Loucy (cell line): ENCODE measurements around the gene SETBP1.
A peak's percentile ranks its signal among the peaks of the same experiment; 100 is the strongest.

Experiments used
- H2AFZ ChIP-seq: fragments of 200-600 bp; sonication (generic); 2 replicates; pipeline ENCODE4 v1.6.0; 2016; ENCODE audit warnings: antibody characterized with exemption, mild to moderate bottlenecking, low read length, moderate library complexity
- H3F3A ChIP-seq: fragments of 200-600 bp; 2 replicates; pipeline ENCODE4 v1.6.0; 2016; ENCODE audit warnings: antibody characterized with exemption, low read depth, mild to moderate bottlenecking
- H3K27me3 ChIP-seq: fragments of 200-600 bp; sonication (generic); 2 replicates; pipeline ENCODE4 v1.6.1; 2014; ENCODE audit warnings: low read length, mild to moderate bottlenecking; ENCODE audit not compliant: insufficient read depth, poor library complexity, severe bottlenecking
- H3K36me3 ChIP-seq: fragments of 200-600 bp; sonication (generic); 2 replicates; pipeline ENCODE4 v1.6.1; 2016; ENCODE audit warnings: low read length; ENCODE audit not compliant: insufficient read depth
- H3K4me1 ChIP-seq: fragments of 200-600 bp; sonication (generic); 2 replicates; pipeline ENCODE4 v1.5.1; 2014; ENCODE audit warnings: low read length, mild to moderate bottlenecking; ENCODE audit not compliant: insufficient read depth, poor library complexity, severe bottlenecking
- H3K4me2 ChIP-seq: fragments of 200-600 bp; sonication (generic); 2 replicates; pipeline ENCODE4 v1.6.0; 2014; ENCODE audit warnings: antibody characterized with exemption, low read length, low read depth, mild to moderate bottlenecking; ENCODE audit not compliant: poor library complexity, severe bottlenecking
- H3K4me3 ChIP-seq: fragments of 200-600 bp; sonication (generic); 2 replicates; pipeline ENCODE4 v1.5.1; 2014; ENCODE audit warnings: low read length, mild to moderate bottlenecking, mixed read lengths; ENCODE audit not compliant: poor library complexity, severe bottlenecking
- H3K79me2 ChIP-seq: fragments of 200-600 bp; sonication (generic); 2 replicates; pipeline ENCODE4 v1.6.1; 2014; ENCODE audit warnings: low read length; ENCODE audit not compliant: insufficient read depth
- H3K9ac ChIP-seq: fragments of 200-600 bp; sonication (generic); 2 replicates; pipeline ENCODE4 v1.6.0; 2014; ENCODE audit warnings: mild to moderate bottlenecking, low read depth, low read length, moderate library complexity; ENCODE audit not compliant: poor library complexity, severe bottlenecking
- H3K9me2 ChIP-seq: fragments of 200-600 bp; sonication (generic); replicated peaks from 2 replicates; pipeline ENCODE4 v1.6.1; 2016; ENCODE audit warnings: low read depth, low read length, mixed read lengths
- H3K9me3 ChIP-seq: fragments of 200-600 bp; sonication (generic); 2 replicates; pipeline ENCODE4 v1.6.1; 2014; ENCODE audit warnings: mild to moderate bottlenecking, antibody characterized with exemption, low read length, low read depth; ENCODE audit not compliant: insufficient read depth
- H4K20me1 ChIP-seq: fragments of 200-600 bp; sonication (generic); 2 replicates; pipeline ENCODE4 v1.6.0; 2014; ENCODE audit warnings: antibody characterized with exemption, low read length, mild to moderate bottlenecking; ENCODE audit not compliant: insufficient read depth, poor library complexity, severe bottlenecking
- EZH2phosphoT487 ChIP-seq: fragments of 200-600 bp; IDR thresholded peaks from 2 replicates; pipeline ENCODE4 v1.6.1; 2018; ENCODE audit warnings: antibody characterized with exemption, mild to moderate bottlenecking, moderate library complexity, borderline replicate concordance
- TF ChIP-seq, protein P1 (sequence below): fragments of 200-600 bp; sonication (generic); conservative IDR thresholded peaks from 2 replicates; pipeline ENCODE4 v1.5.1; 2014; ENCODE audit warnings: mild to moderate bottlenecking, antibody characterized with exemption, low read length

SETBP1 gene

DNA sequence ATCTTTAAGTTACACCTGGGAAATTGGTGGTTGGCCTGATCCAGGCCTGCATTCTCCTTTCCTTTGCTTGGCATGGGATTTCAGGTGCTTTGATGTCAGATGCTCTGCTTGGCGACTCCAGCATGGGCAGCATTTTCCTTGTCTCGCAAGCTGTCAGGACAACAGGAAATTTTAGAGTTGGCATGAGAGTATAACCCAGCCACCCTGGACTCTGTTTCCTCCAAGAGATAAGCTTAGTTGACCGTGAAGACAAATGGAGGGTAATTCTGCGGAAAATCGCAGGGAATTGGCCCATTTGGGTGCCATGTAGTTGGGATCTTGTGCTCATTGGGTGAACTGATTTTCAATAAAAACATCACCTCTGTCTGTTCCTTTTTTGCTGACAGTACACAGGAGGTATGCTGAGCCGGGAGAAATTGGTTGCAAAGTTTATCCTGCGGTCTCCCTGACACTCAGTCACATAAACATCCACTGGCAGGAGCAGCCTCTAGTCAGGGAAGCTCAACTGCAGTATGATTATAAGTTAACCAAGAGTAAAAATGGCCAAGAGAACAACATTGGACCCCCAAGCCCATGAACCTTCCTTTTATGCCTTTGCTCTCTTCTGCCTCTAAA lies 409.9 kb downstream of the SETBP1 start:
- Histone ChIP-seq H3K4me2 (no peak overlapping the region), H3K4me1 (peaks cover 21% of the 10 kb centered on the region), H3K9ac (no peak overlapping the region), H3K27me3 (no peaks in the 10 kb centered on the region), H3K79me2 (no peaks in the 10 kb centered on the region), H3F3A (no peaks in the 10 kb centered on the region), H3K9me3 (no peaks in the 10 kb centered on the region), H3K4me3 (no peak overlapping the region), H4K20me1 (no peaks in the 10 kb centered on the region), H2AFZ (no peak overlapping the region), H3K9me2 (no peaks in the 10 kb centered on the region), H3K36me3 (no peaks in the 10 kb centered on the region)
- TF ChIP-seq, protein P1, sequence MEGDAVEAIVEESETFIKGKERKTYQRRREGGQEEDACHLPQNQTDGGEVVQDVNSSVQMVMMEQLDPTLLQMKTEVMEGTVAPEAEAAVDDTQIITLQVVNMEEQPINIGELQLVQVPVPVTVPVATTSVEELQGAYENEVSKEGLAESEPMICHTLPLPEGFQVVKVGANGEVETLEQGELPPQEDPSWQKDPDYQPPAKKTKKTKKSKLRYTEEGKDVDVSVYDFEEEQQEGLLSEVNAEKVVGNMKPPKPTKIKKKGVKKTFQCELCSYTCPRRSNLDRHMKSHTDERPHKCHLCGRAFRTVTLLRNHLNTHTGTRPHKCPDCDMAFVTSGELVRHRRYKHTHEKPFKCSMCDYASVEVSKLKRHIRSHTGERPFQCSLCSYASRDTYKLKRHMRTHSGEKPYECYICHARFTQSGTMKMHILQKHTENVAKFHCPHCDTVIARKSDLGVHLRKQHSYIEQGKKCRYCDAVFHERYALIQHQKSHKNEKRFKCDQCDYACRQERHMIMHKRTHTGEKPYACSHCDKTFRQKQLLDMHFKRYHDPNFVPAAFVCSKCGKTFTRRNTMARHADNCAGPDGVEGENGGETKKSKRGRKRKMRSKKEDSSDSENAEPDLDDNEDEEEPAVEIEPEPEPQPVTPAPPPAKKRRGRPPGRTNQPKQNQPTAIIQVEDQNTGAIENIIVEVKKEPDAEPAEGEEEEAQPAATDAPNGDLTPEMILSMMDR, result no peak
- no peak for TF ChIP-seq EZH2phosphoT487

DNA sequence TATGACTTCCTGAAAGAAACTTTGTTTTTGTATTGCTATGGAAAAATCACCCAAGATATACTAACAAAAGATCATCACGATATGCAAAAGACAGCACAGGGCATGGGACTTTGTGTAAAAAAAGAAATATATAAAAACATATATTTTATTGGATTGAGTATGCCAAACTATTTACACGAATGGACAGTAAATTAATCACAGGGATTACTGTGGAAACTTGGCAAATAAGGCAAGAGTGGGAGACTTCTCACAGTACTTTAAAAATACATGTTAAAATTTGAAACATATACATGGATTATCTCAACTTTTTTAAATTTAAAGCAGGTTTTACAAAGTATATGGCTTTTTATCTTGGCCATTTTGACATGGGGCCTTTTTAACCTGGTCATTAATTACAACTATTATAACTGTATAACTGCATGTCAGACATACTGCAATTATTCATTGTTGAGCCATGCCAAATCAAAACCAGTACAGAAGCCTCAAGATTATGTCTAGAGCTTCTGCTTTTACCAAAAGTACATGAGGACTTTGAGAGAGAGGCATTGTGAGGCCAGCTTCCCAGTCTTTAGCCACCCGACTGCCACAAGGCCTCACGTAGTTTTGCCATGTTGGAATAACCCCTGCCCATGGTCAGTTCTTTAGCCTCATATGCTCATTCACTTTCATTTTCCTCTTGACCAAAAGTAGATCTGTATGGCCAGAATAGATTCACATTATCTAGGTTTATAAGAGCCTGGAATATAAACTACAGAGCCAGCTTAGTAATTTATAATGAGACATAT lies 419.8 kb downstream of the SETBP1 start:
- TF ChIP-seq EZH2phosphoT487, result no peak
- TF ChIP-seq, protein P1, result no peak
- H3K79me2 ChIP-seq, result no peaks in the 10 kb centered on the region
- no peak overlapping the region for H3K4me2 ChIP-seq
- H3K9ac ChIP-seq, result no peak overlapping the region
- H3K36me3 ChIP-seq, result no peaks in the 10 kb centered on the region
- H3F3A ChIP-seq, result peaks cover 4% of the 10 kb centered on the region
- no peak overlapping the region for H3K4me3 ChIP-seq
- H3K4me1 ChIP-seq, result peaks cover 48% of the 10 kb centered on the region
- no peaks in the 10 kb centered on the region for H3K9me2 ChIP-seq
- H2AFZ ChIP-seq, result no peak overlapping the region
- H3K27me3 ChIP-seq, result no peaks in the 10 kb centered on the region
- no peaks in the 10 kb centered on the region for H4K20me1 ChIP-seq
- H3K9me3 ChIP-seq, result no peaks in the 10 kb centered on the region

DNA sequence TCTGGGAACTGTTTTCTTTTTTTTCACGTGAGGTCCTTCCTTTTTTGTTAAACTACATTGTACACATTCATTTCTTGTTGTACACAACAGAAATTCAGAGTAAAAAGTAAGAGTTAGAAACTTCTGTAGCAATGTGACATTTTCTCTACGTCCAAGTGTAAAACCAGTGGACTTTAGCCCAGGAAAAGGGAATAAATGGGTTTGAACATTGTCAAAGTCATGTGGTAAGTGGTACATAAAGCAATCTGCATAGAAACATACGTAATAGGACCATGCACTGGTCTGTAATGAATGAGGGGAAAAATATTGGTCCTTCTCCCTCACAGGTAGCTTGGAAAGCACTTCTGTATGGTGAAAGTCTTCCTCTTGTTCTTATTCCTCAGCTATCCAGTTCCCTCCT lies 421.4 kb downstream of the SETBP1 start:
- Histone ChIP-seq H3F3A (peaks cover 15% of the 10 kb centered on the region), H3K4me2 (no peak overlapping the region), H3K9ac (no peak overlapping the region), H3K27me3 (no peaks in the 10 kb centered on the region), H3K4me3 (no peak overlapping the region), H3K36me3 (no peaks in the 10 kb centered on the region), H4K20me1 (no peaks in the 10 kb centered on the region), H3K9me3 (no peaks in the 10 kb centered on the region), H3K9me2 (no peaks in the 10 kb centered on the region), H3K79me2 (no peaks in the 10 kb centered on the region), H3K4me1 (peaks cover 60% of the 10 kb centered on the region), H2AFZ (peak overlapping the region; percentile 29; the same call in 1 of the 2 replicates)
- TF ChIP-seq, protein P1, result no peak
- TF ChIP-seq EZH2phosphoT487, result no peak
